Osteoblast (primary cell): Measurements from ENCODE around the gene ACBD6. TPM values are rescaled to one million over a fixed set of nuclear protein-coding genes. Genes with fewer than 3 reads are reported as not detected.

Experiments
- DNase-seq: peaks from one replicate; pipeline ENCODE4 v3.0.0; 2011; ENCODE audit warnings: low spot score, mixed read lengths; ENCODE audit not compliant: insufficient read length; ENCODE audit errors: missing footprints
- H2AFZ ChIP-seq: 2 replicates; pipeline ENCODE4 v1.6.0; 2011; ENCODE audit warnings: mild to moderate bottlenecking, low read length
- H3K27ac ChIP-seq: 2 replicates; pipeline ENCODE4 v1.5.1; 2011; ENCODE audit warnings: mild to moderate bottlenecking, low read depth, low read length, moderate library complexity
- H3K27me3 ChIP-seq: 2 replicates; pipeline ENCODE4 v1.6.0; 2012; ENCODE audit warnings: mild to moderate bottlenecking, control low read depth, inconsistent platforms, low read length, moderate library complexity; ENCODE audit not compliant: insufficient read depth
- H3K36me3 ChIP-seq: 2 replicates; pipeline ENCODE4 v1.5.1; 2011; ENCODE audit warnings: mild to moderate bottlenecking, low read length, control low read depth, moderate library complexity; ENCODE audit not compliant: insufficient read depth
- H3K4me1 ChIP-seq: 2 replicates; pipeline ENCODE4 v1.5.1; 2011; ENCODE audit warnings: mild to moderate bottlenecking, low read length, control low read depth, moderate library complexity; ENCODE audit not compliant: insufficient read depth
- H3K4me2 ChIP-seq: 2 replicates; pipeline ENCODE4 v1.6.0; 2011; ENCODE audit warnings: mild to moderate bottlenecking, low read length; ENCODE audit not compliant: insufficient read depth
- H3K4me3 ChIP-seq: fragments of 200-600 bp; sonication (generic); 3 replicates; pipeline ENCODE4 v1.5.1; 2012; ENCODE audit warnings: mild to moderate bottlenecking, low read length, inconsistent platforms; ENCODE audit not compliant: insufficient read depth
- H3K79me2 ChIP-seq: 2 replicates; pipeline ENCODE4 v1.6.0; 2012; ENCODE audit warnings: mild to moderate bottlenecking, low read length, control low read depth, inconsistent platforms; ENCODE audit not compliant: insufficient read depth
- H3K9me3 ChIP-seq: 2 replicates; pipeline ENCODE4 v1.5.1; 2011; ENCODE audit warnings: low read depth, low read length, control low read depth
- H4K20me1 ChIP-seq: 2 replicates; pipeline ENCODE4 v1.6.0; 2012; ENCODE audit warnings: mild to moderate bottlenecking, low read length, control low read depth; ENCODE audit not compliant: insufficient read depth
- total RNA-seq: library from RNA; depleted of rRNA; stranded (reverse); fragments of >200 nt; gene quantifications from 2 replicates; pipeline ENCODE4 v1.2.3, GENCODE V29; 2012
- TF ChIP-seq, protein P1 (sequence below): IDR thresholded peaks from 2 replicates; pipeline ENCODE4 v1.5.1; 2011; ENCODE audit warnings: mild to moderate bottlenecking, low read depth, low read length, moderate library complexity; ENCODE audit errors: extremely low read depth

Gene ACBD6
- total RNA-seq, 1 donor: 55.7 TPM

DNA sequence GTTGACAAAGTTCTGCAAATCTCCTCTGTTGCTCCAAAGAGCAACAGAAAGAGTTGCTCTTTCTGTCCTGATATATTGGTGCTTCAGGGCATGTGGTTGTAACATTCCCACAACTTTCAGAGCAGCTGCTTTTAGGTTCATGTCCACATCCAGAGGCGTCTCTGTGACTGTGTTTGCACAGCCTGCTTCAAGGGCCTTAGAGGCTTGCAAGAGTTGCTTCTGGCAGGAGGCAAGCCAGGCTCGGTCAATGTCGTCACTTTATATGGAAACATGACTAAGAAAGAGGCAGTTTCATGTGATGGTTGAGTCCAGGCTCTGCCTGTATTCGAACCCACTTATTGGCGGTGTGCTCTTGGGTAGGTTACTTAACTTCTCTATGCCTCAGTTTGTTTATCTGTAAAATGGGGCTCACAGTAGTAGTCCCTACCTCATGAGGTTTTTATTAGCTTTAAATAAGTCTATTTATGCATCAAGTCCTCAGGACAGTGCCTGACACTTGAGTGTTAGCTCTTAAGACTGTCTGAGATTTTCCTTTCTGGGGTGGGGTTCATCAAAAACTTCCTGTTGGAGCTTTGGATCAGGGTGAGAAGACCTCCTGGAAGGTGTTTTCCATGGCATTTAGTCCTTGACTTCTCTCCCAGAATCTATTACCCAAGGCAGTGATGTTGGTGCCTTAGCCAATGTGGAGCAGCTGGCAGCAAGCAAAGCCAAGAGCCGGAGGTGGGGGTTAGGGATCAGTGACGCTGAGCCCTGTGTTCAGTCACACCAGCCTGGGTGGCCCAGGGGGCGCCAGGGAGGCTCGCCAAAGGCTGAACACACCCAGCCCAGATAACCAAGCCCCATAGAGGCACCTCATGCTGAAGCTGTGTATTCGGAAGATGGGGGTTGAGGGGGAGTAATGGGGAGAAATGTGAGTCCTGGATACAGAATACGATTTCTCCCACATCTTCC, 253.4 kb downstream of the ACBD6 start:
- H3K4me2 ChIP-seq: no peak overlapping the region
- peaks cover 3% of the 10 kb centered on the region for H4K20me1 ChIP-seq
- H2AFZ ChIP-seq: no peak overlapping the region
- H3K9me3 ChIP-seq: no peaks in the 10 kb centered on the region
- H3K79me2 ChIP-seq: no peaks in the 10 kb centered on the region
- TF ChIP-seq, protein P1, sequence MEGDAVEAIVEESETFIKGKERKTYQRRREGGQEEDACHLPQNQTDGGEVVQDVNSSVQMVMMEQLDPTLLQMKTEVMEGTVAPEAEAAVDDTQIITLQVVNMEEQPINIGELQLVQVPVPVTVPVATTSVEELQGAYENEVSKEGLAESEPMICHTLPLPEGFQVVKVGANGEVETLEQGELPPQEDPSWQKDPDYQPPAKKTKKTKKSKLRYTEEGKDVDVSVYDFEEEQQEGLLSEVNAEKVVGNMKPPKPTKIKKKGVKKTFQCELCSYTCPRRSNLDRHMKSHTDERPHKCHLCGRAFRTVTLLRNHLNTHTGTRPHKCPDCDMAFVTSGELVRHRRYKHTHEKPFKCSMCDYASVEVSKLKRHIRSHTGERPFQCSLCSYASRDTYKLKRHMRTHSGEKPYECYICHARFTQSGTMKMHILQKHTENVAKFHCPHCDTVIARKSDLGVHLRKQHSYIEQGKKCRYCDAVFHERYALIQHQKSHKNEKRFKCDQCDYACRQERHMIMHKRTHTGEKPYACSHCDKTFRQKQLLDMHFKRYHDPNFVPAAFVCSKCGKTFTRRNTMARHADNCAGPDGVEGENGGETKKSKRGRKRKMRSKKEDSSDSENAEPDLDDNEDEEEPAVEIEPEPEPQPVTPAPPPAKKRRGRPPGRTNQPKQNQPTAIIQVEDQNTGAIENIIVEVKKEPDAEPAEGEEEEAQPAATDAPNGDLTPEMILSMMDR: no peak
- peaks cover 8% of the 10 kb centered on the region for H3K27me3 ChIP-seq
- peak; percentile 82 for DNase-seq
- H3K36me3 ChIP-seq: no peaks in the 10 kb centered on the region
- no peaks in the 10 kb centered on the region for H3K4me1 ChIP-seq
- no peak overlapping the region for H3K4me3 ChIP-seq
- H3K27ac ChIP-seq: no peak overlapping the region

DNA sequence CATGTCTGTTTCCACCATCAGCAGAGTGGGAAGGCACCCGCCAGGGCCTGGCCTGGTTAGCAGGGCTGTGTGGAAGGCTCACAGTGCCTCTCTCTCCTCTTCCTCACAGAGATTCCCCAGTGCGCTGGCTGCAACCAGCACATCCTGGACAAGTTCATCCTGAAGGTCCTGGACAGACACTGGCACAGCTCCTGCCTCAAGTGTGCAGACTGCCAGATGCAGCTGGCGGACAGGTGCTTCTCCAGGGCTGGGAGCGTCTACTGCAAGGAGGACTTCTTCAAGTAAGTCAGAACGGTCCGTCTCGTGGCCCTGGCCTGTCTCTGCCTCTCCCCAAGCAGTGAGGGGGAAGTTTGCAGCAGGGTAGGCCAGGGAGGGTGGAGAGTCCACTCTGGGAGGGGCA, 254.2 kb downstream of the ACBD6 start:
- Histone ChIP-seq H3K36me3 (no peaks in the 10 kb centered on the region), H3K79me2 (no peaks in the 10 kb centered on the region), H3K4me2 (no peak overlapping the region), H3K4me1 (no peaks in the 10 kb centered on the region), H3K27me3 (peaks cover 6% of the 10 kb centered on the region), H3K9me3 (no peaks in the 10 kb centered on the region), H2AFZ (no peak overlapping the region), H3K4me3 (no peak overlapping the region), H3K27ac (no peak overlapping the region), H4K20me1 (peaks cover 3% of the 10 kb centered on the region)
- DNase-seq: no peak
- TF ChIP-seq, protein P1: no peak

DNA sequence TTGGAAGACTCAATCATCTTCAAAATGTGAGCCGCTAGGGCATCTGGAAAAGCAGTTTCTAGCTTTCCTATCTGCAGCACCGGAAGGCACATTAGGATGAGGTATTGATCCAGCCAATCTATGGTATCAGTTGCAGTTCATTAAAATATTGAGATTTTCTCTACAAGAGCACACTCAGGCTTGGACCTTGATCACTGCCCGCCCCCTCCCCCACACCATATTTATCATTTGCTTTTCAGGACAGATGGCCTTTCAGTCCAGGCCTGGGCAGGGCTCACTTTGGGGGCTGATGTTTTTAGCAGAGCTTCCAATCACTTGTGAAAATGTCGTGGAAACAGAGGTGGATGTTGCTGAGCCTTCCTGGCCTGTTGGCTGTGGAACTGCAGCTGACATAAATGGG, 254.8 kb downstream of the ACBD6 start:
- Histone ChIP-seq H3K79me2 (no peaks in the 10 kb centered on the region), H4K20me1 (peaks cover 3% of the 10 kb centered on the region), H3K36me3 (no peaks in the 10 kb centered on the region), H3K4me1 (no peaks in the 10 kb centered on the region), H3K27ac (no peak overlapping the region), H3K4me2 (no peak overlapping the region), H2AFZ (no peak overlapping the region), H3K4me3 (no peak overlapping the region), H3K27me3 (peaks cover 7% of the 10 kb centered on the region), H3K9me3 (no peaks in the 10 kb centered on the region)
- peak; percentile 41 for DNase-seq
- TF ChIP-seq, protein P1: no peak

GRCh38 chr1:180247061-180247460, 255.3 kb downstream of the ACBD6 start:
- peaks cover 12% of the 10 kb centered on the region for H3K27me3 ChIP-seq
- no peaks in the 10 kb centered on the region for H3K4me1 ChIP-seq
- peak; percentile 63 for DNase-seq
- no peaks in the 10 kb centered on the region for H3K79me2 ChIP-seq
- no peak overlapping the region for H3K4me3 ChIP-seq
- H4K20me1 ChIP-seq: peaks cover 3% of the 10 kb centered on the region
- TF ChIP-seq, protein P1: no peak
- no peak overlapping the region for H3K4me2 ChIP-seq
- no peaks in the 10 kb centered on the region for H3K9me3 ChIP-seq
- no peak overlapping the region for H3K27ac ChIP-seq
- H2AFZ ChIP-seq: no peak overlapping the region
- H3K36me3 ChIP-seq: no peaks in the 10 kb centered on the region
